K562 (cell line): Measurements from ENCODE around the gene OPCML. TPM values are rescaled to one million over a fixed set of nuclear protein-coding genes. Genes with fewer than 3 reads are reported as not detected.

ENCODE experiments used
- ATAC-seq: fragments of 200-7000 bp; cut with Tn5 transposase; 3 replicates; pipeline ENCODE4 v1.9.1; 2020; ENCODE audit warnings: moderate library complexity
- BruUV-seq: library from RNA; stranded (reverse); fragments of 400-500 nt; replicated peaks from 2 replicates; lab custom pipeline; 2021; lab: Mats Ljungman, UMichigan
- CTCF ChIA-PET: fragments of 300-600 bp; formaldehyde crosslinking; extraction: SDS; loops from one replicate; lab custom pipeline; 2021; ENCODE audit warnings: low intra/inter-chr PET ratio; lab: Yijun Ruan, JAX
- POLR2A ChIA-PET: fragments of 300-600, 350-650 bp; sonication (Branson Sonifier 250); formaldehyde crosslinking; extraction: SDS; loops from one replicate; lab custom pipeline; 2021; ENCODE audit warnings: antibody characterized with exemption, inconsistent platforms; lab: Yijun Ruan, JAX
- DNase-seq, 4 experiments: peaks; one replicate each; pipeline versions ENCODE4 v3.0.0 to v3.0.0-alpha.2; 2011 to 2018; ENCODE audit warnings: low spot score in 3 of 4, mixed read lengths in 3 of 4; ENCODE audit errors: extremely low read depth in 1 of 4
- FAIRE-seq: peaks from 2 replicates; lab custom pipeline; 2011; peaks lifted over from hg19 to GRCh38; lab: Jason Lieb, UNC
- H2AFZ ChIP-seq: 2 replicates; pipeline ENCODE4 v1.6.0; 2011; ENCODE audit warnings: low read depth, low read length, control low read depth, inconsistent platforms
- H3K27ac ChIP-seq: fragments of 200-600 bp; 3 replicates; pipeline ENCODE4 v1.8.0; 2011; ENCODE audit warnings: low read depth, mild to moderate bottlenecking, control low read depth, inconsistent platforms, low read length, moderate library complexity, mixed read lengths; ENCODE audit errors: extremely low read depth
- H3K27me3 ChIP-seq, 2 experiments: fragments of 300-600 bp in 1 of 2; 2 replicates in 1 of 2; 3 replicates in 1 of 2; pipeline versions ENCODE4 v1.6.0 to v1.8.0; 2011; ENCODE audit warnings: inconsistent platforms in 2 of 2, low read length in 2 of 2, mild to moderate bottlenecking in 1 of 2, mixed read lengths in 1 of 2, moderate library complexity in 1 of 2; ENCODE audit not compliant: control insufficient read depth in 2 of 2, insufficient read depth in 2 of 2
- H3K36me3 ChIP-seq: fragments of 300-600 bp; 3 replicates; pipeline ENCODE4 v1.8.0; 2011; ENCODE audit warnings: mild to moderate bottlenecking, low read length, inconsistent platforms; ENCODE audit not compliant: control insufficient read depth, insufficient read depth
- H3K4me1 ChIP-seq, 2 experiments: fragments of 200-600 bp in 1 of 2; replicated peaks in 1 of 2; 2 replicates in 1 of 2; 3 replicates in 1 of 2; pipeline versions ENCODE4 v1.5.1 to v1.8.0; 2011; ENCODE audit warnings: inconsistent platforms in 2 of 2, low read length in 2 of 2, mild to moderate bottlenecking in 1 of 2, mixed read lengths in 1 of 2, moderate library complexity in 1 of 2; ENCODE audit not compliant: control insufficient read depth in 2 of 2, insufficient read depth in 2 of 2
- H3K4me2 ChIP-seq: 2 replicates; pipeline ENCODE4 v1.6.1; 2011; ENCODE audit warnings: low read length, control low read depth, inconsistent platforms, mixed read lengths; ENCODE audit not compliant: insufficient read depth
- H3K4me3 ChIP-seq: fragments of 200-600 bp; sonication (generic), shearing (Covaris generic); 2 replicates; pipeline ENCODE4 v1.5.1; 2016; ENCODE audit warnings: control low read depth, inconsistent platforms
- H3K79me2 ChIP-seq: fragments of 200-600 bp; 3 replicates; pipeline ENCODE4 v1.8.0; 2011; ENCODE audit warnings: low read length, inconsistent platforms; ENCODE audit not compliant: control insufficient read depth, insufficient read depth
- H3K9ac ChIP-seq, 2 experiments: 2 replicates each; pipeline versions ENCODE4 v1.6.0 to v1.6.1; 2011; ENCODE audit warnings: low read depth in 2 of 2, low read length in 2 of 2, control low read depth in 1 of 2, inconsistent platforms in 1 of 2, mild to moderate bottlenecking in 1 of 2, mixed read lengths in 1 of 2; ENCODE audit not compliant: insufficient read depth in 1 of 2
- H3K9me1 ChIP-seq: one replicate; pipeline ENCODE4 v1.6.0; 2011; ENCODE audit warnings: inconsistent platforms, mild to moderate bottlenecking, low read length, moderate library complexity; ENCODE audit not compliant: control insufficient read depth, insufficient read depth
- H3K9me3 ChIP-seq: replicated peaks from 2 replicates; pipeline ENCODE4 v1.5.1; 2011; ENCODE audit warnings: low read depth, low read length, inconsistent platforms; ENCODE audit not compliant: control insufficient read depth, insufficient read depth
- H4K20me1 ChIP-seq: replicated peaks from 2 replicates; pipeline ENCODE4 v1.6.1; 2011; ENCODE audit warnings: low read length, inconsistent platforms, mixed read lengths; ENCODE audit not compliant: control insufficient read depth, insufficient read depth
- ATF1 ChIP-seq, 2 experiments: fragments of 450-650 bp in 1 of 2; IDR thresholded peaks; 2 replicates each; pipeline ENCODE4 v1.6.1; 2016; ENCODE audit warnings: missing compliant biosample characterization in 1 of 2, missing genetic modification characterization in 1 of 2
- CTBP1 ChIP-seq: fragments of 450-650 bp; IDR thresholded peaks from 2 replicates; pipeline ENCODE4 v1.6.1; 2016; ENCODE audit warnings: borderline replicate concordance
- POLR2A ChIP-seq: fragments of 450-650 bp; conservative IDR thresholded peaks from 2 replicates; pipeline ENCODE4 v1.6.1; 2016
- ZNF133 ChIP-seq: fragments of 250-450 bp; sonication (Bioruptor Pico); IDR thresholded peaks from 2 replicates; pipeline ENCODE4 v1.4.0; 2020; ENCODE audit warnings: mild to moderate bottlenecking
- ZNF431 ChIP-seq: sonication (generic); formaldehyde crosslinking; IDR thresholded peaks from 2 replicates; pipeline ENCODE4 v1.8.0; 2022; ENCODE audit warnings: mild to moderate bottlenecking, missing genetic modification reagents
- WGBS: fragments of 100-300 bp; shearing (Covaris generic); methylation state at CpG from one replicate; pipeline ENCODE4 v1.1.6; 2016; ENCODE audit warnings: low coverage, mixed read lengths; ENCODE audit not compliant: insufficient coverage; ENCODE audit errors: missing lambda C conversion rate; 5-methylcytosine and 5-hydroxymethylcytosine counted together
- in situ Hi-C: fragments of 300-500 bp; cut with MboI; formaldehyde crosslinking; loops from 4 replicates; pipeline ENCODE4 v1.15.0; 2018; ENCODE audit warnings: inconsistent platforms, mixed read lengths
- intact Hi-C: fragments of 100-400 bp; cut with micrococcal nuclease; formaldehyde crosslinking; loops from 2 replicates; pipeline ENCODE4 v1.14.2; 2022
- polyA plus RNA-seq, 8 experiments: library from polyadenylated mRNA; depleted of rRNA in 4 of 8; stranded (reverse) in 5 of 8; unstranded in 3 of 8; fragments of >200 nt; fragmentation: Nextera tagmentation in 2 of 8; fragmentation: Illumina TruSeq in 1 of 8; extraction: Ambion mirVana in 2 of 8; extraction: Trizol in 1 of 8; gene quantifications; 2 replicates each; pipeline versions ENCODE4 v1.2.1 to v1.2.3, GENCODE V29; 2011 to 2014; ENCODE audit warnings: inconsistent platforms in 1 of 8, missing spikeins in 1 of 8
- total RNA-seq, 7 experiments: library from RNA; depleted of rRNA in 6 of 7; stranded (reverse); fragments of >200 nt in 6 of 7; fragmentation: Illumina TruSeq in 2 of 7; extraction: Trizol in 2 of 7; gene quantifications; 2 replicates each; pipeline versions ENCODE4 v1.2.1 to v1.2.3, GENCODE V29; 2011 to 2021; ENCODE audit warnings: low replicate concordance in 1 of 7
- TF ChIP-seq, protein P1 (sequence below): fragments of 250-450 bp; sonication (Bioruptor Pico); IDR thresholded peaks from 2 replicates; pipeline ENCODE4 v1.5.0; 2021; ENCODE audit warnings: mild to moderate bottlenecking, moderate library complexity
- TF ChIP-seq, protein P2 (sequence below): fragments of 250-450 bp; sonication (Bioruptor Pico); IDR thresholded peaks from 2 replicates; pipeline ENCODE4 v1.9.0; 2021; ENCODE audit warnings: mild to moderate bottlenecking

Gene OPCML
- total and polyA plus RNA-seq, 9 of the 15 experiments (the other 6 are each of a cell fraction or from before 2014, with no cell fraction given): not detected

DNA sequence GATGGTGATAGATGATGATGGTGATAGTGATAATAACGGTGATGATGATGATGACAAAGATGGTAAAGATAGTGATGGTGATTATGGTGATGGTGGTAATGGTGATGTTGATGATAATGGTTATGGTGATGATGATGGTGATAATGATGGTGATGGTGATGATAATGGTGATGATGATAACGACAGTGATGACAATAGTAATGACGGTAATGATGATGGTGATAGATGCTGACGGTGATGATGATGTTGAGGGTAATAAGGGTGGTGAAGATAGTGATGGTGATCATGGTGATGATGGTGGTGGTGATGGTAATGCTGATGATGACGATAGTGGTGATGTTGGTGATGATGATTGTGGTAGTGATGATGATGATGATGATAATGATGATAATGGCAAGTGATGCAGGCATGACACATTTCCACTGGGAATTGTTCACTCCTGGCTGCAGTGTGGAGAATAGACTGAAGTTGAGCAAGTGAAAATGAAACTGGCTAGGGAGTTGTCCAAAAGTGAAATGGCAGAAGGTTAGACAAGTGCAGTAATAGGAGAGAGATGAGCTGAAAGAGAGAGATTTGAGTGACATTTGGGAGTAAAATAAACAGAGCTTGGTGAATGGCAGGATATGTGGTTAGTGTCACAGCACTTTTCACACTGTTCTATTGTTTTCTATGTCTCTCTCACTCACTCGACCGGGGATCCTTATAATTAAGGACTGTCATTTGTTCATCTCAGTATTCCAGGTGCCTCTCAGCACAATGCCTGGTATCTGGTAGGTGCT, 992.5 kb downstream of the OPCML start:
- Histone ChIP-seq H3K27me3 (no peaks in the 10 kb centered on the region; a peak in 1 of 5 replicates), H3K9me3 (no peaks in the 10 kb centered on the region; the same call in 1 of the 2 replicates), H3K9ac (no peak overlapping the region), H3K4me2 (no peak overlapping the region), H3K4me1 (no peaks in the 10 kb centered on the region), H3K9me1 (no peaks in the 10 kb centered on the region), H3K36me3 (no peaks in the 10 kb centered on the region), H2AFZ (no peak overlapping the region), H4K20me1 (no peaks in the 10 kb centered on the region), H3K27ac (no peak overlapping the region), H3K4me3 (no peak overlapping the region), H3K79me2 (no peaks in the 10 kb centered on the region)
- POLR2A ChIA-PET: no interaction called here
- DNase-seq: no peak
- TF ChIP-seq ZNF431 (CRISPR knock-in tag) (no peak), ATF1 (CRISPR knock-in tag; IDR thresholded peaks at IDR 0.05) (no peak), ATF1 (tag; IDR thresholded peaks at IDR 0.05) (peak; percentile 32; the same call in 1 of the 2 replicates), CTBP1 (no peak), ZNF133 (no peak), POLR2A (no peak)
- TF ChIP-seq, protein P1, sequence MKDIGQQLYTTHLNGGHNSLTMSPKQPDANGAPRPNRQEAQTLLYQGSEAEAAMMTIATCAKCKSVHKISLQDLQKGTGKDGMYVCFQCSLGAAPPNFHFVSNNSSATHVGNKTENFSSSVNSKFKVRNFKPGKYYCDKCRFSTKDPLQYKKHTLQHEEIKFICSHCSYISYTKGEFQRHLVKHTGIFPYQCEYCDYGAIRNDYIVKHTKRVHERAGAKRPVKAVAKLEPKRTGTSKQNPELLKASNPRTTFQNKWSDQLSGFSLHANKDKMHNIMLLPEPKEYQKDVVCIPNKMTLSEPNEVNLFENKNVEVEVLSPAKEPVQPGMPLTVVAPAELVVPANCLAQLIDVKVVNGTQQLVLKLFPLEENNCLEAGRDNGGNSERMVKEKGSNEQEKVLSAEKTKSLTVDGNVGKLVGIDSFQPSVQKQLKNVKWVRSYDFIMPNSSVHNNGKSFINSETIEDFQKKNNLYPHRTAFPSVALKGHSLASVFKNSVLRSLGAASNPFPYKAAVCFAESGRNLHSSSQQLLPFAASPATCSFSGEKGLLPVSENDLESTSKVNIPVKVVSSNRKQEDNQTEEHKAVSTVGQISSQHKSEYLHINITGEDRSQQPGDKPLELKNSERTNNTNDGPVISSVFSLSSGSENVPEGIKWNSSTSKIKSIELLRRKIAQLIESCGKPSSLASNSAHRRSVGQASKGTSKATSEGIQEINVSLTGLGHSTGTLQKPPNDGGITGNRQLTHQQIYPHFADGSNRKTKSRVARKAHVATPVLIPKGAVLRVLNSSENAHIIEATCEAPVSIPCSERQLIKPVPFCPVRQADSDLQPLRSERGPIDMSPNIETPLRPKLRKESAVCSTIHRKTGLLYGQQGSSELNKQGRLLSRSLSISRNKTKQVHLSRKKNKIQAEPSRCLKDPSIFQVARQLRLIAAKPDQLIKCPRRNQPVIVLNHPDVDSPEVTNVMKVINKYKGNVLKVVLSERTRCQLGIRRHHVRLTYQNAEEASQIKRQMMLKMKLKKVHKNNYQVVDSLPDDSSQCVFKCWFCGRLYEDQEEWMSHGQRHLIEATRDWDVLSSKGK (CRISPR knock-in tag): no peak
- TF ChIP-seq, protein P2, sequence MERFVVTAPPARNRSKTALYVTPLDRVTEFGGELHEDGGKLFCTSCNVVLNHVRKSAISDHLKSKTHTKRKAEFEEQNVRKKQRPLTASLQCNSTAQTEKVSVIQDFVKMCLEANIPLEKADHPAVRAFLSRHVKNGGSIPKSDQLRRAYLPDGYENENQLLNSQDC (CRISPR knock-in tag): no peak
- in situ Hi-C loops (no loop called here), intact Hi-C loops (no loop called here)
- CTCF ChIA-PET: no interaction called here
- BruUV-seq: no TSS peak
- no peak for FAIRE-seq
- no peak for ATAC-seq
- WGBS: 0% methylated on average over 7 of the region's 7 CpGs
